GM10266 (cell line): ENCODE measurements around the gene DR1.

Experiments used
- DNase-seq: peaks from one replicate; pipeline ENCODE4 v3.0.0; 2012; ENCODE audit errors: extremely low spot score
- CTCF ChIP-seq: IDR thresholded peaks from 2 replicates; pipeline ENCODE4 v1.5.1; 2012; ENCODE audit warnings: mild to moderate bottlenecking, low read depth; ENCODE audit not compliant: control insufficient read depth, insufficient read depth; ENCODE audit errors: missing control alignments

DR1 gene

GRCh38 chr1:93414749-93415148, 69.0 kb downstream of the DR1 start:
- TF ChIP-seq CTCF: no peak
- peak; percentile 18 for DNase-seq

GRCh38 chr1:93415296-93415695, 69.6 kb downstream of the DR1 start:
- DNase-seq: no peak

GRCh38 chr1:93416183-93416582, 70.5 kb downstream of the DR1 start:
- TF ChIP-seq CTCF: no peak
- DNase-seq: no peak

More at GRCh38 chr1:93415296-93415695, 69.6 kb downstream of the DR1 start:
- no peak for TF ChIP-seq CTCF
